ENCODE measurements around the gene NSMF.
"Not testable (repeated sequence)": the region's sequence is repeated elsewhere in the genome, so short reads cannot be mapped to it uniquely, and the experiment has no call there.

NSMF gene

GRCh38 chr9:137452761-137453642 is 6.1 kb downstream of the NSMF start:
- no peak for TF ChIP-seq CTCF (IDR thresholded peaks at IDR 0.05; ENCODE audit: low read depth, low read length)
- no peak overlapping the region for H3K4me3 ChIP-seq (ENCODE audit: low read depth, low read length)

DNA sequence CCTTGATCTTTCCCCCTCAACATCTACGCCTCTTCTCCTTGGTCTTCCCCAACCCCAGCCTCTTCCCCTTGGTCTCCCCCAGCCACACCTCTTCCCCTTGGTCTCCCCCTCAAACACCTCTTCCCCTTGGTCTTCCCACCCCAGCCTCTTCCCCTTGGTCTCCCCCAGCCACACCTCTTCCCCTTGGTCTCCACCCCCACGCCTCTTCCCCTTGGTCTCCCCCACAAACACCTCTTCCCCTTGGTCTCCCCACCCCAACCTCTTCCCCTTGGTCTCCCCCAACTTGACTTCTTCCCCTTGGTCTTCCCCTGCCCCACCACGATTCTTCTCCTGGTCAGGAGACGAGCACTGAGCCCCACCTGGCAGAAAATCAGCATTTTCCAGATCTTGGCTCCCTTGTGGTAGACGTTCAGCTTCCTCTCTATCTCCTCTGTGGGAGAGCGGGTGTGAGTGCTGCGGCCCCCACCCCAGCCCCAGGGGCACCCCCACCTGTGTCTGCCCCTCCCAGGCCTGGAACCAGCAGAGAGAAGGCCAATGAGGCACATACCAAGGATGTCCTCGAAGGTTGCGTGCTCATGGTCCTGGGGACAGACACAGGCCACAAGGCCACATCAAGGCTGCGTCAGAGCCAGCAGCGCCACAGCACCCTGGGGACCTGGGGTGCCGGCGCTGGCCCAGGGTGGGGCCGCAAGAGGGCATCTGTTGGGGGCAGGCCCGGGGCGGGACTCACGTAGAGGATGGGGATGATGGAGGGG is 7.0 kb downstream of the NSMF start:
- TF ChIP-seq CTCF (IDR thresholded peaks at IDR 0.05; ENCODE audit: low read depth, low read length): no peak
- H3K4me3 ChIP-seq (ENCODE audit: low read depth, low read length): no peak overlapping the region

GRCh38 chr9:137451264-137452005 is 7.7 kb downstream of the NSMF start:
- H3K4me3 ChIP-seq (ENCODE audit: low read depth, low read length): not testable (repeated sequence)

GRCh38 chr9:137450539-137451222 is 8.5 kb downstream of the NSMF start:
- not testable (repeated sequence) for H3K4me3 ChIP-seq (ENCODE audit: low read depth, low read length)

GRCh38 chr9:137449931-137450538 is 9.1 kb downstream of the NSMF start:
- no peak for TF ChIP-seq CTCF (IDR thresholded peaks at IDR 0.05; ENCODE audit: low read depth, low read length)
- no peak overlapping the region for H3K4me3 ChIP-seq (ENCODE audit: low read depth, low read length)

DNA sequence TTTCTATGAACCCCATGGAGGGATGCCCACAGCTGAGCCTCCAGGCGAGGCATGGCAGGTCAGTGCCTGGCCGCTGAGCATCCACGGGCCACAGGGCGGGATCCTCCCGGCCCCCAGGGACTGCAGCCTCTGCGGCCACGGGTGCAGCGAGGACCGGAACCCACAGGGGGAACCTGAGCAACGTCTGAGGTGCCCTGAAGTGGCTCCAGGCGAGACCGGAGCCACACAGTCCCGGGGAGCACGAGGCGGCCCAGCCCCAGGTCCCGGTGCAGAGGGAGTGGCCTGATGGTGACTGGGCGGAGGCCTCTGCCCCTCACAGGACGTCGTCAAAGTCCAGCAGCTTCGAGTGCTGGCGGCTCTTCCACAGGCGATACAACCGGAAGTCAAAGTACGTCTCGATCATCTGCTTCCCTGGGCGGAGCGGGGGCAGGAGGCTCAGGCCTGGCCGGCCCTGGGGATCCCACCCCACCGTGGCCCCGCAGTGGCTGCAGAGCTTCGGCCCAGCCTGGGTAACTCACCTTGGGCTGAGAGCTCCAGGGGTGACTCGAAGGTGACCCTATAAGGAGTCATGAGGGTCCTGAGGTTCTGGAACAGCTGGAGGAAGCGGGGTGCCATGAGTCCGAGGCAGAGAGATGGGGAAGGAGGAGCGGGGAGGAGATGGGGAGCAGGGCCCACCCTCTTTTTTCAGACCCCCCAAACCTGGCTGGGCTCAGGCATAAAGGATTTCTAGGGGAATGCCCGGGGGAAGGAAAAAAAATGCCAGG is 9.9 kb downstream of the NSMF start:
- no peak overlapping the region for H3K4me3 ChIP-seq (ENCODE audit: low read depth, low read length)
- TF ChIP-seq CTCF (IDR thresholded peaks at IDR 0.05; ENCODE audit: low read depth, low read length): no peak

GRCh38 chr9:137448602-137448962 is 10.6 kb downstream of the NSMF start:
- no peak overlapping the region for H3K4me3 ChIP-seq (ENCODE audit: low read depth, low read length)
- no peak for TF ChIP-seq CTCF (IDR thresholded peaks at IDR 0.05; ENCODE audit: low read depth, low read length)

Data from WI38 (cell line).